Activated naive CD8-positive, alpha-beta T cell (primary cell): ENCODE data around the gene SRRD.

Source experiments
- H3K27ac Mint-ChIP-seq: one replicate; pipeline ENCODE4 v1.8.0; 2021; ENCODE audit warnings: mixed read lengths
- H3K27me3 Mint-ChIP-seq: one replicate; pipeline ENCODE4 v1.8.0; 2021; ENCODE audit warnings: mixed read lengths
- H3K36me3 Mint-ChIP-seq: one replicate; pipeline ENCODE4 v1.8.0; 2021; ENCODE audit warnings: mixed read lengths
- H3K4me1 Mint-ChIP-seq: one replicate; pipeline ENCODE4 v1.8.0; 2021; ENCODE audit warnings: low read depth, mixed read lengths
- H3K4me3 Mint-ChIP-seq: one replicate; pipeline ENCODE4 v1.8.0; 2021; ENCODE audit warnings: mild to moderate bottlenecking, mixed read lengths
- H3K9me3 Mint-ChIP-seq: one replicate; pipeline ENCODE4 v1.8.0; 2021; ENCODE audit warnings: low read depth, mixed read lengths

SRRD gene

DNA sequence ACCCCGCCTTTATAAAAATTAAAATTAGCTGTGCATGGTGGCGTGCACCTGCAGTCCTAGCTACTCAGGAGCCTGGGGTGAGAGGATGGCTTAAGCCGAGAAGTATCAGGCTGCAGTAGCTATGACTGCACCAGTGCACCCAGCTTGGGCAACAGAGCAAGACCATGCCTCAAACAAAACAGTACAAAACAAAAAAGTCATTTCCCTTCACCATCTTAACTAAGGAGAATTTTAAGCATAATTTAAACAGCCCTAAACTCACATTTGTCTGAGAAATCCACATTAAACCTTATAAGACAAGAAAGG, 51.9 kb downstream of the SRRD start:
- H3K9me3 Mint-ChIP-seq, result no peaks in the 10 kb centered on the region
- peaks cover 39% of the 10 kb centered on the region for H3K4me1 Mint-ChIP-seq
- no peaks in the 10 kb centered on the region for H3K27me3 Mint-ChIP-seq
- H3K36me3 Mint-ChIP-seq, result peaks cover 14% of the 10 kb centered on the region
- H3K27ac Mint-ChIP-seq, result peak overlapping the region; percentile 80
- H3K4me3 Mint-ChIP-seq, result peak overlapping the region; percentile 53

DNA sequence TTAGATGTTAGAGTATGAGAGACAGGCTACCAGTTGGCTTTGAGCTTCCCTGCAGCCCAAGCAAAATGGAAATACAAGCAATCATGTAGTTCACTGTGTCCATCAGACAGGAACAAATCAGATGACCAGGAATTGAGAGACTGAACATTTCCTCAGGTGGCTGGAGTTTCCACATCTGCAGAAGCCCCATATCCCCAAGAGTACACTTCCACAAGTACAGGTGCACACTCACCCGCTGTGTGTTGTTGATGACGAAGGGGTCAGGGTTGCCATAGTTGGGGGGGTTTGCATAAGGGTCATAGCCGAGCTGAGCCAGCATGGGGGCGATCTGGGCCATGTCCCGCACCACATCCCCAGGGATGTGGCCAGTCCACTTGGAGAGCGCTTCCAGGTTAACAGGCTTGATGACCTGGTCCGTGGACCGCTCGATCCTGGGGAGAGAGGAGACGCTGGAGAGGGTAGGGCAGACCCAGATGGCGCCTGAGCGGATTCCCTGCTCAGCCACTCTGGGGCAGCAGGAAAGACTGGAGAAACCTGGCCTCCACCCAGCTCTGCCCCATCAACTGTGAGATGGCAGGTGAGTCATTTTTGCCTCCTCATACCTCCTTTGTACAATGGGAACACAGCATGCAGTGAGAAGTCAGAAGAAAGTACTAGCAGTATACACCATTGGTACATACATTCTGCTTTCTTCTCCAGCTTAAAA, 52.5 kb downstream of the SRRD start:
- Mint-ChIP-seq H3K36me3 (peaks cover 12% of the 10 kb centered on the region), H3K27me3 (no peaks in the 10 kb centered on the region), H3K9me3 (no peaks in the 10 kb centered on the region), H3K4me1 (peaks cover 39% of the 10 kb centered on the region), H3K27ac (peak overlapping the region; percentile 80), H3K4me3 (no peak overlapping the region)

DNA sequence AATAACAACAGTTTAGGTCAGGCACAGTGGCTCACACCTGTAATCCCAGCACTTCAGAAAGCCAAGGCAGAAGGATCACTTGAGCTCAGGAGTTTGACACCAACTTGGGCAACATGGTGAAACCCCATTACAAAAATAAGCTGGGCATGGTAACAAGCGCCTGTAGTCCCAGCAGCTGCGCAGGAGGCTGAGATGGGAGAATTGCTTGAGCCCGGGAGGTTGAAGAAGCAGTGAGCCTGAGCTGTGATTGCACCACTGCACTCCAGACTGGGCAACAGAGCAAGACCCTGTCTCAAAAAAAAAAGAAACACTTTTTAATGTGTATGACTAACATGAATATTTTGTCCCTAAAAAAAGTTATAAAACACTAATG, 53.1 kb downstream of the SRRD start:
- no peak overlapping the region for H3K27ac Mint-ChIP-seq
- peaks cover 11% of the 10 kb centered on the region for H3K36me3 Mint-ChIP-seq
- no peaks in the 10 kb centered on the region for H3K9me3 Mint-ChIP-seq
- no peak overlapping the region for H3K4me3 Mint-ChIP-seq
- no peaks in the 10 kb centered on the region for H3K27me3 Mint-ChIP-seq
- peaks cover 39% of the 10 kb centered on the region for H3K4me1 Mint-ChIP-seq

DNA sequence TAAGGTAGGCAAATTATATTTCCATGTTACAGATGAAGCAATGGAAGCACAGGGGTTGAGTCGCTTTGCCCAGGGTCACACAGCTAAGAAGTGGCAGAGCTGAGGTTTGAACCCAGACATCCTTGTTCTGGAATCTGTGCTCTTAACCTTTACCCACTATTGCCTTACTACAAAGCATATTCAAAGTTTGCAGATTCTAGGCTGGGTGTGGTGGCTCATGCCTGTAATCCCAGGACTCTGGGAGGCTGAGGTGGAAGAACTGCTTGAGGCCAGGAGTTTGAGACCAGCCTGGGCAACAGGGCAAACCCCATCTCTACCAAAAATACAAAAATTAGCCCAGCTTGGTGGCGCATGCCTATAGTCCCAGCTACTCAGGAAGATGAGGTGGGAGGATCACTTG, 56.4 kb downstream of the SRRD start:
- Mint-ChIP-seq H3K27ac (no peak overlapping the region), H3K9me3 (no peaks in the 10 kb centered on the region), H3K4me1 (peaks cover 37% of the 10 kb centered on the region), H3K4me3 (no peak overlapping the region), H3K36me3 (peaks cover 11% of the 10 kb centered on the region), H3K27me3 (no peaks in the 10 kb centered on the region)

DNA sequence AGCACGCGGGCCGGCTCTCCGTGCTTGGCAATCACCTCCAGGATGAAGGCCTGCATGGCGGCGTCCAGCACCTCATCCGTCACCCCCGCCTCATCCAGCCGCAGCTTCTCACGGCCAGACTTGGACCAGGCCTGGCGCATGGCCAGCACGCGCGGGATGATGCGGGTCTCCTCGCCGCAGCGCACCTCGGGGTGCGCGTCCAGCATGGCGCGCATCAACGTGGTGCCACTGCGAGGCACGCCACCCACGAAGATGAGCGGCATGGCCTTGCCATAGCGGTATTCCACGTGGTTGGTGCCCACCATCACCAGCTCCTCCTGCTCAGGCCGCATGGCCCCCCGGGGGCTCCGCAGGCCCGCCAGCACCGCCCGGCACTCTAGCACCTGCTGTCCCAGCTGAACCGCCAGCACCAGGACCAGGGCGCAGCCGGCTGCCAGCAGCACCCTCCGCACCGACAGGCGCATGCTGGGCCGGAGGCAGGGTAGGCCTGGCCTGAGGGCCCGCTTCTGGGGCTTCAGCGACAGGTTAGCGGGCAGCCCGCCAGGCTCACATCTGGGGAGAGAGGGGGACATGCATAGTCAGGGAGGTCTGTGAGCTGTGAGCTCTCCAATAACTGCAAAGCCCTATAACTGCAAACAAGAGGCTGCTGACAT, 57.6 kb downstream of the SRRD start:
- Mint-ChIP-seq H3K4me1 (peaks cover 29% of the 10 kb centered on the region), H3K9me3 (no peaks in the 10 kb centered on the region), H3K36me3 (peaks cover 11% of the 10 kb centered on the region), H3K27me3 (no peaks in the 10 kb centered on the region), H3K4me3 (no peak overlapping the region), H3K27ac (no peak overlapping the region)

DNA sequence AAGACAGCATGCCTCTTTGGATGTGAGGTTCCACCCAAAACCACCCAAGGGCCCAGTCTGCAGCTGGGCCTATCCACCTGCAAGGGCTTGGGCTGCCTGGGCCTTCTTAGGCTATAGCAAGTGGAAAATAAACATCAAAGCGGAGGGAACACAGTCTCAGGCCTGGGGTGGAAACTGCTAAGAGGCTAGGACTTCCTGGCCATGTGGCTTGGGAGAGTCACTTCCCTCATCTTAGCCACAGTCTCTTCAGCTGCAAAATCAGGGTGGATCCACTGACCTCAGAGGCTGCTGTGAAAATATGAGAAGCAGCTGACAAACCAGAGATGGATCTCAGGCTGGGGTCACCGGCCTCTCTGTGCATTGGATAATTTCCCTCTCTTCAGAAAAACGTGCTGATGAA, 59.2 kb downstream of the SRRD start:
- peak overlapping the region; percentile 83 for H3K27ac Mint-ChIP-seq
- H3K4me3 Mint-ChIP-seq, result no peak overlapping the region
- no peaks in the 10 kb centered on the region for H3K9me3 Mint-ChIP-seq
- H3K4me1 Mint-ChIP-seq, result peaks cover 38% of the 10 kb centered on the region
- peaks cover 15% of the 10 kb centered on the region for H3K36me3 Mint-ChIP-seq
- no peaks in the 10 kb centered on the region for H3K27me3 Mint-ChIP-seq
